IPS-20b (cell line): ENCODE data around the gene TMPRSS9.

Experiments used
- H3K27ac ChIP-seq: one replicate; pipeline ENCODE4 v1.5.1; 2013; ENCODE audit warnings: low read length
- H3K27me3 ChIP-seq: 2 replicates; pipeline ENCODE4 v1.6.1; 2013; ENCODE audit warnings: mild to moderate bottlenecking, low read length, inconsistent platforms; ENCODE audit not compliant: insufficient read depth
- H3K36me3 ChIP-seq: 2 replicates; pipeline ENCODE4 v1.6.1; 2013; ENCODE audit warnings: low read depth, mild to moderate bottlenecking, inconsistent platforms, low read length, moderate library complexity; ENCODE audit not compliant: insufficient read depth
- H3K4me1 ChIP-seq: 2 replicates; pipeline ENCODE4 v1.6.1; 2013; ENCODE audit warnings: mild to moderate bottlenecking, control low read depth, inconsistent platforms, low read length, moderate library complexity; ENCODE audit not compliant: insufficient read depth
- H3K4me3 ChIP-seq: 2 replicates; pipeline ENCODE4 v1.5.1; 2013; ENCODE audit warnings: mild to moderate bottlenecking, low read length, inconsistent platforms
- H3K9ac ChIP-seq: 2 replicates; pipeline ENCODE4 v1.6.1; 2013; ENCODE audit warnings: low read depth, mild to moderate bottlenecking, inconsistent platforms, low read length, moderate library complexity
- H3K9me3 ChIP-seq: 2 replicates; pipeline ENCODE4 v1.6.1; 2013; ENCODE audit warnings: mild to moderate bottlenecking, low read depth, low read length, inconsistent platforms; ENCODE audit not compliant: insufficient read depth

The TMPRSS9 gene

GRCh38 chr19:2359992-2360685, at the start of gene TMPRSS9:
TMPRSS9 (plus strand) TSS chr19:2360265; CDS start chr19:2389786, 29,521 bp downstream.
- H3K4me1 ChIP-seq: no peaks in the 10 kb centered on the region
- no peaks in the 10 kb centered on the region for H3K9me3 ChIP-seq
- no peaks in the 10 kb centered on the region for H3K36me3 ChIP-seq
- no peak within 1 kb of the TSS for H3K27ac ChIP-seq
- H3K9ac ChIP-seq: no peak within 1 kb of the TSS
- peak within 1 kb of the TSS; percentile 29; the same call in 1 of the 2 replicates for H3K4me3 ChIP-seq
- H3K27me3 ChIP-seq: peaks cover 37% of the 10 kb centered on the region

DNA sequence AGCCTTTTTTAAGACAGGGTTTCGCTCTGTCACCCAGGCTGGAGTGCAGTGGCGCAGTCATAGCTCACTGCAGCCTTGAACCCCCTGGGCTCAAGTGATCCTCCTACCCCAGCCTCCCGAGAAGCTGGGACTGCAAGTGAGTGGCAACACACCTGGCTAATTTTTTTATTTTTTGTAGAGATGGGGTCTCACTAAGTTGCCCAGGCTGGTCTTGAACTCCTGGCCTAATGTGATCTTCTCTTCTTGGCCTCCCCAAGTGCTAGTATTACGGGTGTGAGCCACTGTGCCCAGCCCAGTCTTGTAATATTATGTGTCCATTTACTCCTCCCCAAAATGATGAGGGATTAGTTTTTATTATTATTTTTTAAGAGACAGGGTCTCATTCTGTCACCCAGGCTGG, 49.0 kb upstream of the TMPRSS9 start:
- Histone ChIP-seq H3K4me3 (no peak overlapping the region), H3K27me3 (peaks cover 41% of the 10 kb centered on the region), H3K27ac (no peak overlapping the region), H3K36me3 (no peaks in the 10 kb centered on the region), H3K9ac (no peak overlapping the region), H3K4me1 (no peaks in the 10 kb centered on the region), H3K9me3 (peaks cover 8% of the 10 kb centered on the region)

GRCh38 chr19:2312820-2313501, 47.1 kb upstream of the TMPRSS9 start:
- H3K9ac ChIP-seq: no peak overlapping the region
- no peak overlapping the region for H3K27ac ChIP-seq
- peaks cover 23% of the 10 kb centered on the region for H3K27me3 ChIP-seq
- H3K36me3 ChIP-seq: no peaks in the 10 kb centered on the region
- H3K4me1 ChIP-seq: 0 out of 2 replicates have a peak, but pooled peaks cover 3% of the 10 kb centered on the region
- no peak overlapping the region for H3K4me3 ChIP-seq
- peaks cover 8% of the 10 kb centered on the region for H3K9me3 ChIP-seq

- H3K9ac ChIP-seq: no peak overlapping the region
- no peak overlapping the region for H3K4me3 ChIP-seq
- no peak overlapping the region for H3K27ac ChIP-seq
- H3K27me3 ChIP-seq: peaks cover 1% of the 10 kb centered on the region
- 0 out of 2 replicates have a peak, but pooled peaks cover 3% of the 10 kb centered on the region for H3K4me1 ChIP-seq
- peaks cover 8% of the 10 kb centered on the region for H3K9me3 ChIP-seq
- no peaks in the 10 kb centered on the region for H3K36me3 ChIP-seq
Measured at GRCh38 chr19:2315121-2315817, 44.8 kb upstream of the TMPRSS9 start.

- Histone ChIP-seq H3K27ac (no peak overlapping the region), H3K36me3 (no peaks in the 10 kb centered on the region), H3K9ac (no peak overlapping the region), H3K4me1 (0 out of 2 replicates have a peak, but pooled peaks cover 3% of the 10 kb centered on the region), H3K9me3 (peaks cover 8% of the 10 kb centered on the region), H3K4me3 (no peak overlapping the region), H3K27me3 (no peaks in the 10 kb centered on the region; the same call in 1 of the 2 replicates)
Measured at GRCh38 chr19:2315818-2316353, 44.2 kb upstream of the TMPRSS9 start.

GRCh38 chr19:2317300-2317699, 42.8 kb upstream of the TMPRSS9 start:
- no peak overlapping the region for H3K27ac ChIP-seq
- H3K27me3 ChIP-seq: no peaks in the 10 kb centered on the region
- H3K9me3 ChIP-seq: peaks cover 8% of the 10 kb centered on the region
- H3K4me3 ChIP-seq: no peak overlapping the region
- H3K36me3 ChIP-seq: peaks cover 4% of the 10 kb centered on the region; the same call in 1 of the 2 replicates
- no peak overlapping the region for H3K9ac ChIP-seq
- 0 out of 2 replicates have a peak, but pooled peaks cover 3% of the 10 kb centered on the region for H3K4me1 ChIP-seq

DNA sequence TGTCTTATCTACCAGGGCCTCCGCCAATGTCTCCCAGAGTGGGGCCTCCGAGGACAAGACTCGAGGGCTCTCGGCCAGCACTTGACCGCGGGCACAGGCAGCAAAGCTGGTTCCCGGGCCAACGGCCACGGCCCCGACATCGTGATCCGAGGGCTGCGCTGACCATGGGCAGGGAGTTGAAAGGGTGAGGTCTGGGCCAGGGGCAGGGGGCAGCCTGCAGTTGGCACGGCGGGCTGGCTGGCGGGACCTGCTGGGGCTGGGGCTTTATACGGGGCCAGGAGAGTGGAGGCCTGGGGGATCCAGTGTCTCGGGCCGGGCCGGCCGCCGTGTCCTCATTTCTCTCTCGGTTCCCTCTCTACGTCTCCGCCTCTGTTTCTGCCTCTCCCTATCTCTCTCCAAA, 42.3 kb upstream of the TMPRSS9 start:
- Histone ChIP-seq H3K4me3 (no peak overlapping the region), H3K9me3 (peaks cover 8% of the 10 kb centered on the region), H3K9ac (no peak overlapping the region)

GRCh38 chr19:2318923-2319322, 41.1 kb upstream of the TMPRSS9 start:
- Histone ChIP-seq H3K9ac (no peak overlapping the region), H3K9me3 (peaks cover 8% of the 10 kb centered on the region), H3K4me1 (0 out of 2 replicates have a peak, but pooled peaks cover 3% of the 10 kb centered on the region), H3K4me3 (no peak overlapping the region), H3K36me3 (peaks cover 12% of the 10 kb centered on the region; the same call in 1 of the 2 replicates), H3K27me3 (no peaks in the 10 kb centered on the region), H3K27ac (no peak overlapping the region)

More for the DNA sequence above, 42.3 kb upstream of the TMPRSS9 start:
- Histone ChIP-seq H3K27me3 (no peaks in the 10 kb centered on the region), H3K27ac (no peak overlapping the region), H3K4me1 (0 out of 2 replicates have a peak, but pooled peaks cover 3% of the 10 kb centered on the region), H3K36me3 (peaks cover 9% of the 10 kb centered on the region; the same call in 1 of the 2 replicates)

DNA sequence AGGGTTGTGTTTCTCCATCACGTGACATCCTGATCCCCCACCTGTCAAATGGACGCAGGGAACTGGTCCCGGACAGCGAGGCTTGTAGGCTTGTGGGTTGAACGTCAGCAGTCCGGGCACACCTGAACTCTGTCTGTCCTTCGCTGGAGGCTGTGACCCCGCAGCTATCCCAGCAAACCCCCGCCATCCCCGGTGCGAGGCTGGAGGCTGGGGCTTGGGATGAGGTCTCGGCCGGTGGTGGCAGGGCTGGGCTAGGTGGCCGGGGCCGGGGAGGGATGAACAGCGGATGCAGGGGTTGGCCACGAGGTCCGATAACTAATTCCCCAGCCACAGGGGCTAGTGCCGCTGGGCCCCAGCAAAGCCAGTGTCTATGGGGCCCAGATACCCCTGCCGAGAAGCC, 40.5 kb upstream of the TMPRSS9 start:
- H3K9ac ChIP-seq: no peak overlapping the region
- H3K36me3 ChIP-seq: peaks cover 16% of the 10 kb centered on the region; the same call in 1 of the 2 replicates
- H3K4me1 ChIP-seq: 0 out of 2 replicates have a peak, but pooled peaks cover 3% of the 10 kb centered on the region
- H3K27ac ChIP-seq: no peak overlapping the region
- H3K27me3 ChIP-seq: no peaks in the 10 kb centered on the region
- H3K4me3 ChIP-seq: no peak overlapping the region
- H3K9me3 ChIP-seq: peaks cover 8% of the 10 kb centered on the region

DNA sequence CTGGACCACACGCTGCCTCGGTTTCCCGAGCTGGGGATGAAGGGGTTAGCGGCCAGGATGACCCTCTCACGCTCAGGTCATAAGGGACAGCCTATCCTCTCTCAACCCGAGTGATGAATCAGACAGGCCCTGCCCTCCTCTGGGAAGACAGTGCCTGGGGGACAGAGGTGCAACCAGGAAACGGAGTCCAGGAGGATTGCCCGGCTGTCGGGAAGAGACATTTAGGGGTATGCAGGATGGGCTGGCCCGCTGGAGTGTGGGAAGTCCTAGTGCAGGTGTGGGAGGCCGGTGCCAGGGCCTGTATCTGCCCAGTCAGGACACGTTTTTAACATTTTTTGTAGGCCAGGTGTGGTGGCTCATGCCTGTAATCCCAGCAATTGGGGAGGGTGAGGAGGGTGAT, 40.0 kb upstream of the TMPRSS9 start:
- H3K36me3 ChIP-seq: peaks cover 21% of the 10 kb centered on the region; the same call in 1 of the 2 replicates
- no peak overlapping the region for H3K9ac ChIP-seq
- H3K27me3 ChIP-seq: no peaks in the 10 kb centered on the region
- H3K4me3 ChIP-seq: no peak overlapping the region
- peaks cover 4% of the 10 kb centered on the region for H3K9me3 ChIP-seq
- H3K4me1 ChIP-seq: 0 out of 2 replicates have a peak, but pooled peaks cover 3% of the 10 kb centered on the region
- no peak overlapping the region for H3K27ac ChIP-seq

- Histone ChIP-seq H3K9me3 (no peaks in the 10 kb centered on the region), H3K4me3 (no peak overlapping the region), H3K27ac (no peak overlapping the region), H3K9ac (no peak overlapping the region), H3K36me3 (peaks cover 26% of the 10 kb centered on the region; the same call in 1 of the 2 replicates), H3K27me3 (no peaks in the 10 kb centered on the region), H3K4me1 (0 out of 2 replicates have a peak, but pooled peaks cover 3% of the 10 kb centered on the region)
Measured at GRCh38 chr19:2320939-2321338, 39.1 kb upstream of the TMPRSS9 start.
